Activated T-helper 17 cell treated with anti-CD3 and anti-CD28 coated beads, Interleukin-2, amount 50 U/mL, for 72 hours (primary cell): ENCODE measurements around the gene OVCA2. TPM values are rescaled to one million over a fixed set of nuclear protein-coding genes. Genes with fewer than 3 reads are reported as not detected.
A peak's percentile ranks its signal among the peaks of the same experiment; 100 is the strongest.

Experiments
- ATAC-seq: fragments of 150-1000 bp; cut with Tn5 transposase; replicated peaks from 2 replicates; pipeline ENCODE4 v1.10.0; 2021; ENCODE audit warnings: mild to moderate bottlenecking, moderate library complexity
- H3K27ac Mint-ChIP-seq: one replicate; pipeline ENCODE4 v1.8.0; 2022; ENCODE audit warnings: mixed read lengths
- H3K27me3 Mint-ChIP-seq: one replicate; pipeline ENCODE4 v1.8.0; 2022; ENCODE audit warnings: mixed read lengths
- H3K36me3 Mint-ChIP-seq: one replicate; pipeline ENCODE4 v1.8.0; 2022; ENCODE audit warnings: low read depth, mild to moderate bottlenecking, mixed read lengths
- H3K4me1 Mint-ChIP-seq: one replicate; pipeline ENCODE4 v1.8.0; 2022; ENCODE audit warnings: mixed read lengths
- H3K4me3 Mint-ChIP-seq: one replicate; pipeline ENCODE4 v1.8.0; 2022; ENCODE audit warnings: mild to moderate bottlenecking, mixed read lengths
- H3K9me3 Mint-ChIP-seq: one replicate; pipeline ENCODE4 v1.8.0; 2022; ENCODE audit warnings: mixed read lengths
- total RNA-seq, 2 donors: library from RNA; stranded (reverse); gene quantifications; one replicate each; pipeline ENCODE4 v1.2.3, GENCODE V29; 2022

Gene OVCA2
- 10 to 100 TPM; 20.7 to 39.3 TPM for total RNA-seq

- H3K4me1 Mint-ChIP-seq = peaks cover 9% of the 10 kb centered on the region
Measured at GRCh38 chr17:2041561-2042389, at the start of gene OVCA2. Gene OVCA2, plus strand, starts transcription at chr17:2042022. Its CDS starts 26 bp downstream, at chr17:2042048.

GRCh38 chr17:1992541-1992940, 49.3 kb upstream of the OVCA2 start:
- Mint-ChIP-seq H3K9me3 (no peaks in the 10 kb centered on the region), H3K27me3 (peaks cover 6% of the 10 kb centered on the region), H3K4me1 (no peaks in the 10 kb centered on the region), H3K27ac (no peak overlapping the region), H3K36me3 (no peaks in the 10 kb centered on the region), H3K4me3 (no peak overlapping the region)
- ATAC-seq = no peak

More at GRCh38 chr17:2041561-2042389, at the start of gene OVCA2:
- Mint-ChIP-seq H3K27me3 (no peaks in the 10 kb centered on the region), H3K36me3 (peaks cover 59% of the 10 kb centered on the region), H3K27ac (peak within 1 kb of the TSS; percentile 94), H3K9me3 (no peaks in the 10 kb centered on the region), H3K4me3 (peak within 1 kb of the TSS; percentile 95)
- ATAC-seq = peak; percentile 96

DNA sequence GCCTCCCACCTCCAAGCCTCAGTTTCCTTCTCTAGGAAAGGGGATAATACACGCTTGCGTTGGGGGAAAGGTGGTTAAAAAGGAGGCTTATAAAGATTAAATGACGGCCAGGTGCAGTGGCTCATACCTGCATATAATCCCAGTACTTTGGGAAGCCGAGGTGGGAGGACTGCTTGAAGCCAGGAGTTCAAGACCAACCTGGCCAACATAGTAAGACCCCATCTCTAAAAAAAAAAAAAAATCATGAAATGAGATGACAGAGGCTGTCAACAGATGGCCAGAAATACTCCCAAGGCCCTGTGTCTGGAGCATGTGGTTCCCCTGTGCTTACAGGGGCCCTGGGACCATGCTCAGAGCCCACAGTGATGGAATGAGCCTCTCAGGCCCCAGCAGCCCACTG, 47.1 kb upstream of the OVCA2 start:
- Mint-ChIP-seq H3K4me3 (no peak overlapping the region), H3K4me1 (no peaks in the 10 kb centered on the region), H3K9me3 (no peaks in the 10 kb centered on the region), H3K27ac (no peak overlapping the region), H3K36me3 (no peaks in the 10 kb centered on the region), H3K27me3 (peaks cover 15% of the 10 kb centered on the region)
- no peak for ATAC-seq

DNA sequence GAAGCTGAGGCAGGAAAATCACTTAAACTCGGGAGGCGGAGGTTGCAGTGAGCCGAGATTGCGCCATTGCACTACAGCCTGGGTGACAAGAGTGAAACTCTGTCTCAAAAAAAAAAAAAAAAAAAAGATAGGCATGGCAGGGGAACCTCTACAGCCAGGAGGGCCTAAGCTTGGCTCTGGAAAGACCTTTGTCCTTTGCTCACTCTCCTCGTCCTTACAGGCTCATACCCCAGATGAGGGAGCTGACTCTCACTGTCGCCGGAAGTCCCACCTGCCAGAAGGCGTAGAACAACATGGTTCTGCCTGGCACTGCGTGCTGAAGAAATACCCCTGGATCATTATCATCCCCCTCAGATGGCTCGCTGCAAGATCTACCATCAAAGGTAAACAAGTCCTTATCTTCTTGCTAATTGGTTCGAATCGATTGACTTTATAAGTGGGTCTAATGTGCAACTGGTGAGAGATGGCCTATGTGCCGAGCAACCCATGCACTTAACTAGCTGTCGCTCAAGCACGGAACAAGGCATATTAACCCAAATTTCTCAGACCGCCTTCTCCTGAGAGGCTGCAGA, 46.4 kb upstream of the OVCA2 start:
- peaks cover 15% of the 10 kb centered on the region for H3K27me3 Mint-ChIP-seq
- H3K27ac Mint-ChIP-seq = no peak overlapping the region
- H3K36me3 Mint-ChIP-seq = no peaks in the 10 kb centered on the region
- no peaks in the 10 kb centered on the region for H3K9me3 Mint-ChIP-seq
- no peak overlapping the region for H3K4me3 Mint-ChIP-seq
- no peaks in the 10 kb centered on the region for H3K4me1 Mint-ChIP-seq
- ATAC-seq = no peak

GRCh38 chr17:1995907-1996799, 45.7 kb upstream of the OVCA2 start:
- Mint-ChIP-seq H3K4me1 (no peaks in the 10 kb centered on the region), H3K27me3 (peaks cover 15% of the 10 kb centered on the region), H3K4me3 (no peak overlapping the region), H3K27ac (no peak overlapping the region), H3K9me3 (no peaks in the 10 kb centered on the region), H3K36me3 (no peaks in the 10 kb centered on the region)
- ATAC-seq = no peak

DNA sequence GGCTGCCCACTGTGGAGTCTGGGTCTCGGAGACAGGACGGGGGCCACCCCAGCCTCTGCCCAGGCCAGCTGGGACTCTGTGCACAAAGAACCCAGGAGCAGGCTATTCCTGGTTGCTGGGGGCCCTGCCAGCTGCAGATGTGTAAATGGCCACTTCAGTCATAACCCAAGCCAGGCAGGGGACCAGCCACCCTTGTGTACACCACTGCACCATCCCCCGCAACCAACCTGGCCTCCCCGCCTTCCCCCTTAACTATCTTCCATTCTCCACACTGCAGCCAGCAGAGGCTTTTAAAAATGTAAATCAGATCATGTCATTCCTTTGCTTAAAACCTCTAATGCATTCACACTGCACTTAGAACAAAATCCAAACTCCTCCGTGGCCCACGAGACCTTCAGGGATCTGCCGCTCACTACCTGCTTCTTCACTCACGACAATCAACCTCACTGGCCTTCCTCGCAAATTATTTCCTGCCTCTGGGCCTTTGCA, 45.0 kb upstream of the OVCA2 start:
- ATAC-seq = no peak
- Mint-ChIP-seq H3K36me3 (no peaks in the 10 kb centered on the region), H3K27me3 (peaks cover 15% of the 10 kb centered on the region), H3K27ac (no peak overlapping the region), H3K9me3 (no peaks in the 10 kb centered on the region), H3K4me1 (no peaks in the 10 kb centered on the region), H3K4me3 (no peak overlapping the region)

DNA sequence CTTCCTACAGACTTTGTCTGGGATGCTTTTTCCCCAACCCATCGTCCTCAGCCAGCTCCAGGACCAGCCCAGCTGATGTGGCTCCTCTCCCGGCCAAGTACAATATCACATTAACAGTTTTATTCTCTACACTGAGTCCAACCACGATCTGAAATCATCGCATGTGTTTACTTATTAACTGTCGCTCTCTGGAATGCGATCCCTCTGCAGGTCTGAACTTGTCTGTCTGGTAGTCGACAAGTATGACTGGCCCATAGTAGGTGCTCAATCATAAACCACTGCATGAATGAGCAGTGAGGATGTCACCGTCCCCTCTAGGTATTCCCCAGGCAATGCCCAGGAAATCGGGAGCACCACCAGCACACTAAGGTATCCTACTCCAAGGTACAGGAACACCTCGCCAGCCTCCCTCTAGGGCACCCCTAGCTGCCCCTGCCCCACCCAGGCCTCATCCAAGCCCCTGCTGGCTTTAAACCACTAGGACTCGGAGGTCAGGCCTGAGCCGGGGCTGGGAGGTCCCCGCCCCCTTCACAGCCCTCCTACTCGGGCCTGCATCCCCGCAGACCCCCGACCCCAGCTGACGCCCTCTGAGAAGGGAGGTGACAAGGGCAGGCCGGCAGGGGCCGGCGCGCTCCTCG, 44.4 kb upstream of the OVCA2 start:
- Mint-ChIP-seq H3K27ac (no peak overlapping the region), H3K9me3 (no peaks in the 10 kb centered on the region), H3K4me3 (no peak overlapping the region), H3K36me3 (no peaks in the 10 kb centered on the region), H3K27me3 (peaks cover 15% of the 10 kb centered on the region), H3K4me1 (no peaks in the 10 kb centered on the region)
- ATAC-seq = no peak

DNA sequence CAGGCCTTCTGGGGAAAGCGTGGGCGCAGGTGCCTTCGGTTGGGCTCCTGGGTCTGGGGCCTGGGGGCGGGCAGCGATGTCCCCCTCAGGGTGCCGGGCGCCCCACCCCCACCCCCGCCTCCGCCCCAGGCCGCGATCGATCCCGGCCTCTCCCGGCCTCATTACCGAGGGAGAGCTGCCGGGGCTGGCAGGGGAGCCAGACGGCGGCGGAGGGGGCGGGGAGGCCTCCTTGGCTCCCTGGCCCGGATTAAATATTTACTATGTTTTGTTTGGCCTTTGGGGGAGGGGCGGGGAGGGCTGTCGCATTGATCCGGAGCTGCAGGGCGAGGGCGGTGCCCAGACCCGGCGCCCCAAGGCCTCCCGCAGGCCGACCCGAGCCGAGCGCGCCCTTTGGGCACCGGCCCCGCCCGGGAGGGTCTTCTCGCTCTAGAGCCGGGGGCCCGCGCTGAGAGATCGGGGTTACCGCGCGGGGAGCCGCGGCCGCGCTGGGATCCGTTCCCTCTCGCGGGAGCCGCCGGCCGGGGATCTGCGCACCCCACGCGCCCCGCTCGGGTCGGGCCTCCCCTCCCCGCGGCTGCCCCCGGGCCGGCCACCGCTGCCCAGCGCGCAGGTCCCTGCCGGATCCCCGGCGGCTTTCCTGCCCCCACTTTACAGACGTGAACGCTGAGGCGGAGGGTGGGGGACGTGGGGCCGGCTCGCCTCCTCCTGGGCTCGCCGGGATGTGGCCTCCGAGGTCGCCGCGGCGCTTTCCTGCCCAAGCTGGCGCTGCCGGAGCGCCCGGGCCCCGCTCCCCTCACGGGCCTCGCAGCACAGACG, 43.7 kb upstream of the OVCA2 start:
- Mint-ChIP-seq H3K4me1 (no peaks in the 10 kb centered on the region), H3K27ac (no peak overlapping the region), H3K36me3 (no peaks in the 10 kb centered on the region), H3K9me3 (no peaks in the 10 kb centered on the region), H3K4me3 (no peak overlapping the region), H3K27me3 (peaks cover 15% of the 10 kb centered on the region)
- no peak for ATAC-seq

DNA sequence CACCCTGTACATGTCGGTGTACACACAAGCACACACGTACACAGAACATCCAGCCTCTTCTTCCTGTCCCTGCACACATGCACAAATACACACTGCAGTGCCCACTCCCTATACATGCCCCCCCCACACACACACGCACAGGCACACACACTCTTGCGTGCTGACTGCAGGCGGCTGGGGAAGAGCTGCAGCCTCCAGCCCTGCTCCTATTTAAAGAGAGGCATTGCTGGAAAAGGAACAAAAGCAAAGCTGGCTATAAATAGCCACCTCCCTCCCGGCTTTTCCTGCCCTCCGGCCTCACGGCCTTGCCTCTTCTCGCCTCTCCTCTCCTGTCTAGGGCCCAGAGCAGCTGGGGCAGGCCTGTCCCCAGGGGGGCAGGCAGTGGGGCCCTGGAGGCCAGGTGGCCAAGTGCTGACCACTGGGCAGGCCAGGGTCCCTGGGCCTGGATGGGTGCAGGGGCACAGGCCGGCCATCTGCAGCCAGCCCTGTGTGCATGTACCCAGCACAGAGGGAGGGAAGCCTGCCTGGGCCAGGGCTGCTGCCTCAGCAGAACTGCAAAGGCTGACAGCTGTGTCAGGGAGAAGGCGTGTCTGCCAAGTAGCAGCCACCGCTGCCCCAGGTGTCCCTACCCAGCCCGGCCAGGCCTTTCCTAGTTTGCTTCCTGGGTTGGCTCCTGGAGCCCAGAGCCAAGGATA, 42.1 kb upstream of the OVCA2 start:
- Mint-ChIP-seq H3K9me3 (no peaks in the 10 kb centered on the region), H3K27ac (no peak overlapping the region), H3K36me3 (no peaks in the 10 kb centered on the region), H3K4me1 (no peaks in the 10 kb centered on the region), H3K4me3 (peak overlapping the region; percentile 51), H3K27me3 (peaks cover 15% of the 10 kb centered on the region)
- no peak for ATAC-seq

GRCh38 chr17:2002767-2003329, 39.0 kb upstream of the OVCA2 start:
- no peak for ATAC-seq
- Mint-ChIP-seq H3K4me1 (no peaks in the 10 kb centered on the region), H3K36me3 (no peaks in the 10 kb centered on the region), H3K27ac (no peak overlapping the region), H3K4me3 (no peak overlapping the region), H3K9me3 (no peaks in the 10 kb centered on the region), H3K27me3 (peaks cover 9% of the 10 kb centered on the region)

DNA sequence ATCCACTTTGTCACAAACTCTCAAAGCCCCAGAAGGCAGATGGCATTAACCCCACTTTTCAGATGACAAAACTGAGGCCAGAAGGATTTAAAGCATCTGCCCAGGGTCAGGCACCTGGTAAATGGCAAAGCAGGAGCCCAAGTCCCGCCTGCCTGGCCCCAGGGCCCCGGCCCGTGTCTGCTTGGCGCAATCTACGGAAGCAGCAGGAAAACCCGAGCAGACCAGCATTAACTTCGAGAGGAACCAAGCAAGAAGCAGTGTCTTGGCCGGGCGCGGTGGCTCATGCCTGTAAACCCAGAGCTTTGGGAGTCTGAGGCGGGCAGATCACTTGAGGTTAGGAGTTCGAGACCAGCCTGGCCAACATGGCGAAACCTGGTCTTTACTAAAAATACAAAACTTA, 38.3 kb upstream of the OVCA2 start:
- no peaks in the 10 kb centered on the region for H3K4me1 Mint-ChIP-seq
- no peak overlapping the region for H3K27ac Mint-ChIP-seq
- peaks cover 9% of the 10 kb centered on the region for H3K27me3 Mint-ChIP-seq
- no peak for ATAC-seq
- H3K9me3 Mint-ChIP-seq = no peaks in the 10 kb centered on the region
- no peaks in the 10 kb centered on the region for H3K36me3 Mint-ChIP-seq
- H3K4me3 Mint-ChIP-seq = no peak overlapping the region

GRCh38 chr17:2004435-2004952, 37.3 kb upstream of the OVCA2 start:
- Mint-ChIP-seq H3K27me3 (peaks cover 2% of the 10 kb centered on the region), H3K4me3 (no peak overlapping the region), H3K4me1 (no peaks in the 10 kb centered on the region), H3K9me3 (no peaks in the 10 kb centered on the region), H3K36me3 (no peaks in the 10 kb centered on the region), H3K27ac (no peak overlapping the region)
- no peak for ATAC-seq
